H1 (cell line): Measurements from ENCODE around the gene SERPING1. TPM values are rescaled to one million over a fixed set of nuclear protein-coding genes. Genes with fewer than 3 reads are reported as not detected.

Experiments
- CTCF ChIA-PET: fragments of 300-600 bp; sonication (Branson Sonifier 250); formaldehyde crosslinking; loops from one replicate; lab custom pipeline; 2021; ENCODE audit not compliant: partially characterized antibody; lab: Charles Lee
- POLR2A ChIA-PET: fragments of 300-600 bp; sonication (Branson Sonifier 250); formaldehyde crosslinking; loops from one replicate; lab custom pipeline; 2021; ENCODE audit warnings: inconsistent platforms; ENCODE audit not compliant: partially characterized antibody; lab: Charles Lee
- DNase-seq, 2 experiments: peaks; one replicate each; pipeline versions ENCODE4 v3.0.0 to v3.0.0-alpha.2; 2010 to 2022; ENCODE audit warnings: low spot score in 2 of 2, low read depth in 1 of 2, mixed read lengths in 1 of 2
- FAIRE-seq: peaks from 2 replicates; lab custom pipeline; 2011; peaks lifted over from hg19 to GRCh38; lab: Jason Lieb, UNC
- H2AFZ ChIP-seq: 2 replicates; pipeline ENCODE4 v1.8.1; 2012; ENCODE audit warnings: low read length, inconsistent platforms
- H2AK5ac ChIP-seq: 2 replicates; pipeline ENCODE4 v1.6.1; 2013; ENCODE audit warnings: low read depth, low read length
- H2BK120ac ChIP-seq: replicated peaks from 2 replicates; pipeline ENCODE3; 2013; ENCODE audit warnings: low read depth, low read length, inconsistent platforms
- H2BK12ac ChIP-seq: 2 replicates; pipeline ENCODE4 v1.6.1; 2013; ENCODE audit warnings: low read depth, low read length
- H2BK15ac ChIP-seq: 2 replicates; pipeline ENCODE4 v1.6.1; 2013; ENCODE audit warnings: low read length
- H2BK20ac ChIP-seq: 2 replicates; pipeline ENCODE4 v1.6.1; 2013; ENCODE audit warnings: low read length
- H2BK5ac ChIP-seq: 2 replicates; pipeline ENCODE4 v1.6.1; 2013; ENCODE audit warnings: low read depth, low read length
- H3K14ac ChIP-seq: 2 replicates; pipeline ENCODE4 v1.6.1; 2013; ENCODE audit warnings: inconsistent platforms; ENCODE audit not compliant: insufficient read length
- H3K18ac ChIP-seq: 2 replicates; pipeline ENCODE4 v1.6.1; 2013; ENCODE audit warnings: low read length; ENCODE audit errors: extremely low read depth
- H3K23ac ChIP-seq: 2 replicates; pipeline ENCODE4 v1.6.1; 2013; ENCODE audit warnings: inconsistent platforms; ENCODE audit not compliant: insufficient read length
- H3K23me2 ChIP-seq: 2 replicates; pipeline ENCODE4 v1.6.1; 2013; ENCODE audit warnings: low read depth, low read length
- H3K27ac ChIP-seq: 2 replicates; pipeline ENCODE4 v1.6.1; 2011; ENCODE audit warnings: low read depth, low read length, inconsistent platforms
- H3K27me3 ChIP-seq, 4 experiments: replicated peaks in 1 of 4; 1 replicate in 1 of 4; 2 replicates in 3 of 4; pipeline versions ENCODE4 v1.6.1 to v1.8.1; 2011 to 2013; ENCODE audit warnings: low read length in 3 of 4, mild to moderate bottlenecking in 3 of 4, inconsistent platforms in 2 of 4, mixed read lengths in 2 of 4, moderate library complexity in 1 of 4; ENCODE audit not compliant: control insufficient read depth in 3 of 4, insufficient read depth in 3 of 4; ENCODE audit errors: extremely low read depth in 1 of 4
- H3K36me3 ChIP-seq, 4 experiments: 2 replicates each; pipeline versions ENCODE4 v1.6.1 to v1.8.1; 2011 to 2013; ENCODE audit warnings: mild to moderate bottlenecking in 4 of 4, low read length in 3 of 4, moderate library complexity in 2 of 4, control low read depth in 1 of 4, inconsistent platforms in 1 of 4; ENCODE audit not compliant: insufficient read depth in 4 of 4, control insufficient read depth in 2 of 4
- H3K4ac ChIP-seq: replicated peaks from 2 replicates; pipeline ENCODE3; 2013; ENCODE audit warnings: low read length, low read depth, mixed read lengths, inconsistent platforms; ENCODE audit not compliant: insufficient read length
- H3K4me1 ChIP-seq, 4 experiments: replicated peaks in 1 of 4; 1 replicate in 1 of 4; 2 replicates in 3 of 4; pipeline versions ENCODE4 v1.6.1 to v1.8.1; 2011 to 2013; ENCODE audit warnings: low read length in 3 of 4, inconsistent platforms in 2 of 4, mixed read lengths in 1 of 4; ENCODE audit not compliant: insufficient read depth in 4 of 4, control insufficient read depth in 3 of 4
- H3K4me2 ChIP-seq, 2 experiments: 2 replicates each; pipeline versions ENCODE4 v1.6.1 to v1.8.1; 2011 to 2013; ENCODE audit warnings: low read depth in 2 of 2, low read length in 2 of 2, control low read depth in 1 of 2, inconsistent platforms in 1 of 2, mild to moderate bottlenecking in 1 of 2; ENCODE audit not compliant: insufficient read depth in 1 of 2
- H3K4me3 ChIP-seq, 4 experiments: fragments of 200-600, 300-600 bp in 1 of 4; sonication (generic), shearing (Covaris generic), sonication (Bioruptor Twin) in 1 of 4; 2 replicates each; pipeline versions ENCODE4 v1.5.1 to v1.8.1; 2011 to 2016; ENCODE audit warnings: low read length in 4 of 4, low read depth in 3 of 4, control low read depth in 2 of 4, inconsistent platforms in 2 of 4, mild to moderate bottlenecking in 2 of 4, mixed read lengths in 1 of 4, moderate library complexity in 1 of 4; ENCODE audit not compliant: insufficient read depth in 2 of 4; ENCODE audit errors: extremely low read depth in 1 of 4
- H3K56ac ChIP-seq: replicated peaks from 2 replicates; pipeline ENCODE3; 2013; ENCODE audit warnings: low read depth, mild to moderate bottlenecking, mixed read lengths, low read length, inconsistent platforms; ENCODE audit not compliant: insufficient read length
- H3K79me1 ChIP-seq: 2 replicates; pipeline ENCODE4 v1.6.1; 2013; ENCODE audit warnings: low read depth, low read length, control low read depth
- H3K79me2 ChIP-seq, 2 experiments: 2 replicates each; pipeline versions ENCODE4 v1.6.1 to v1.8.1; 2012 to 2013; ENCODE audit warnings: low read length in 2 of 2, mild to moderate bottlenecking in 2 of 2, inconsistent platforms in 1 of 2; ENCODE audit not compliant: insufficient read depth in 2 of 2, control insufficient read depth in 1 of 2
- H3K9ac ChIP-seq, 4 experiments: replicated peaks in 1 of 4; 1 replicate in 1 of 4; 2 replicates in 3 of 4; pipeline versions ENCODE4 v1.6.1 to v1.8.1; 2011 to 2013; ENCODE audit warnings: low read depth in 3 of 4, low read length in 3 of 4, control low read depth in 2 of 4, mild to moderate bottlenecking in 2 of 4, moderate library complexity in 2 of 4, inconsistent platforms in 1 of 4; ENCODE audit errors: extremely low read depth in 1 of 4
- H3K9me3 ChIP-seq, 2 experiments: 2 replicates each; pipeline versions ENCODE4 v1.6.1 to v1.8.1; 2012 to 2013; ENCODE audit warnings: mild to moderate bottlenecking in 2 of 2, moderate library complexity in 2 of 2, control low read depth in 1 of 2, inconsistent platforms in 1 of 2, low read depth in 1 of 2, low read length in 1 of 2, mixed read lengths in 1 of 2; ENCODE audit not compliant: insufficient read depth in 2 of 2
- H4K20me1 ChIP-seq, 2 experiments: replicated peaks in 1 of 2; 2 replicates each; pipeline versions ENCODE3 to v1.8.1; 2011 to 2013; ENCODE audit warnings: inconsistent platforms in 2 of 2, low read length in 2 of 2, mild to moderate bottlenecking in 1 of 2; ENCODE audit not compliant: insufficient read depth in 2 of 2, control insufficient read depth in 1 of 2
- H4K5ac ChIP-seq: 2 replicates; pipeline ENCODE4 v1.6.1; 2013; ENCODE audit warnings: low read length, low read depth, mixed read lengths, inconsistent platforms; ENCODE audit not compliant: insufficient read length
- H4K8ac ChIP-seq: 2 replicates; pipeline ENCODE4 v1.8.0; 2013; ENCODE audit warnings: mild to moderate bottlenecking, moderate library complexity, low read length, inconsistent platforms; ENCODE audit not compliant: insufficient read depth; ENCODE audit errors: extremely low read depth
- H4K91ac ChIP-seq: replicated peaks from 2 replicates; pipeline ENCODE3; 2013; ENCODE audit warnings: low read length, mixed read lengths, inconsistent platforms; ENCODE audit not compliant: insufficient read length
- BACH1 ChIP-seq: IDR thresholded peaks from 2 replicates; pipeline ENCODE4 v1.6.1; 2012; ENCODE audit warnings: low read length, improper control_type of control experiment
- BRCA1 ChIP-seq: IDR thresholded peaks from 2 replicates; pipeline ENCODE4 v1.6.1; 2012; ENCODE audit warnings: low read depth, low read length, improper control_type of control experiment
- CREB1 ChIP-seq: IDR thresholded peaks from 2 replicates; pipeline ENCODE4 v1.6.1; 2012; ENCODE audit warnings: inconsistent platforms
- EP300 ChIP-seq, 2 experiments: IDR thresholded peaks; 1 replicate in 1 of 2; 2 replicates in 1 of 2; pipeline ENCODE4 v1.6.1; 2011 to 2012; ENCODE audit warnings: low read depth in 2 of 2, low read length in 2 of 2, mild to moderate bottlenecking in 2 of 2, borderline replicate concordance in 1 of 2, inconsistent platforms in 1 of 2, moderate library complexity in 1 of 2
- HDAC6 ChIP-seq: IDR thresholded peaks from one replicate; pipeline ENCODE4 v1.7.1; 2012; ENCODE audit warnings: low read depth, mild to moderate bottlenecking, inconsistent platforms, low read length, moderate library complexity
- NRF1 ChIP-seq: IDR thresholded peaks from 2 replicates; pipeline ENCODE4 v1.6.1; 2011; ENCODE audit warnings: mild to moderate bottlenecking, low read depth, low read length, improper control_type of control experiment
- PHF8 ChIP-seq: fragments of 200-600 bp; sonication (generic); conservative IDR thresholded peaks from 2 replicates; pipeline ENCODE4 v1.7.1; 2012; ENCODE audit warnings: low read depth, mild to moderate bottlenecking, inconsistent platforms, low read length, moderate library complexity
- SIN3A ChIP-seq, 2 experiments: IDR thresholded peaks in 1 of 2; conservative IDR thresholded peaks in 1 of 2; 2 replicates each; pipeline ENCODE4 v1.6.1; 2011 to 2012; ENCODE audit warnings: low read length in 2 of 2, improper control_type of control experiment in 1 of 2, low read depth in 1 of 2, mild to moderate bottlenecking in 1 of 2
- SRF ChIP-seq: IDR thresholded peaks from 2 replicates; pipeline ENCODE4 v1.6.1; 2011; ENCODE audit warnings: mild to moderate bottlenecking, low read depth, low read length, moderate library complexity
- TCF12 ChIP-seq: IDR thresholded peaks from 2 replicates; pipeline ENCODE4 v1.6.1; 2011; ENCODE audit warnings: low read depth, mild to moderate bottlenecking, low read length
- WGBS, 2 experiments: shearing (Covaris generic) in 1 of 2; methylation state at CpG; one replicate each; pipeline versions ENCODE4 v1.1.6 to v1.1.7; 2013 to 2015; ENCODE audit warnings: low lambda C conversion rate in 2 of 2, mixed read lengths in 2 of 2, inconsistent platforms in 1 of 2, low coverage in 1 of 2, missing lambda C conversion rate in 1 of 2; ENCODE audit not compliant: insufficient replicate concordance in 2 of 2, insufficient coverage in 1 of 2, insufficient read length in 1 of 2; ENCODE audit errors: extremely low coverage in 1 of 2, missing lambda C conversion rate in 1 of 2; 5-methylcytosine and 5-hydroxymethylcytosine counted together
- polyA plus RNA-seq, 7 experiments: library from polyadenylated mRNA; depleted of rRNA in 3 of 7; stranded (reverse) in 5 of 7; unstranded in 2 of 7; fragments of >200 nt in 5 of 7; fragments of 200-250 nt in 2 of 7; gene quantifications; 1 replicate in 5 of 7; 2 replicates in 1 of 7; 4 replicates in 1 of 7; pipeline versions ENCODE4 v1.2.1 to v1.2.3, GENCODE V29; 2011 to 2013; ENCODE audit warnings: missing spikeins in 2 of 7, mixed read lengths in 2 of 7
- total RNA-seq: library from RNA; stranded (reverse); fragmentation: NEBNext Ultra II Directional; extraction: Animal tissue kit (Norgen Biotek cat#: 25700); gene quantifications from 2 replicates; pipeline ENCODE4 v1.2.1, GENCODE V29; 2021
- TF ChIP-seq, protein P1 (sequence below): IDR thresholded peaks from 2 replicates; pipeline ENCODE4 v1.6.1; 2011; ENCODE audit warnings: low read depth, mild to moderate bottlenecking, low read length; ENCODE audit not compliant: insufficient read depth
- TF ChIP-seq, protein P2 (sequence below): IDR thresholded peaks from 2 replicates; pipeline ENCODE4 v1.6.1; 2012; ENCODE audit warnings: inconsistent platforms

SERPING1 gene
- total and polyA plus RNA-seq, 2 of the 8 experiments (the other 6 are each of a cell fraction or from before 2014, with no cell fraction given), result 50.9 to 54.8 TPM

- Histone ChIP-seq H3K56ac (no peak overlapping the region), H2AK5ac (no peak overlapping the region), H3K4me2 (no peak overlapping the region), H3K4me3 (no peak overlapping the region), H2BK15ac (no peak overlapping the region), H3K4me1 (no peaks in the 10 kb centered on the region), H2BK5ac (no peak overlapping the region), H4K8ac (no peak overlapping the region), H3K27me3 (no peaks in the 10 kb centered on the region), H2BK12ac (no peak overlapping the region), H2BK20ac (no peak overlapping the region), H4K20me1 (no peaks in the 10 kb centered on the region), H3K23ac (no peak overlapping the region), H4K91ac (no peak overlapping the region), H3K36me3 (peaks cover 0 to 18% (median 4%) of the 10 kb centered on the region in 4 experiments; a peak in 3 of 8 replicates), H3K79me2 (no peaks in the 10 kb centered on the region), H3K9ac (no peak overlapping the region), H2AFZ (no peak overlapping the region), H3K18ac (no peak overlapping the region), H2BK120ac (no peak overlapping the region), H3K27ac (no peak overlapping the region), H3K4ac (no peak overlapping the region), H3K14ac (no peak overlapping the region), H3K79me1 (no peaks in the 10 kb centered on the region), H3K23me2 (no peaks in the 10 kb centered on the region; the same call in 1 of the 2 replicates), H4K5ac (no peak overlapping the region), H3K9me3 (peaks cover 5 to 10% of the 10 kb centered on the region in 2 experiments; a peak in 3 of 4 replicates)
- 94% methylated on average over 2 of the region's 2 CpGs; no CpG with 5 or more reads in 1 of the 2 experiments for WGBS, 2 experiments
- CTCF ChIA-PET, result interaction anchor here (1.1 to 12.6 kb wide), 11 partner anchors 9 to 127 kb away, joined by 3 to 129 read pairs (median 5); partner anchors contain the start of gene SERPING1
- DNase-seq (no peak), FAIRE-seq (no peak)
- POLR2A ChIA-PET, result interaction anchor here (1.4 to 51.1 kb wide), 3 partner anchors 13 to 44 kb away, joined by 5 to 1546 read pairs (median 8); partner anchors contain the start of genes CLP1 and YPEL4
- TF ChIP-seq, protein P1, sequence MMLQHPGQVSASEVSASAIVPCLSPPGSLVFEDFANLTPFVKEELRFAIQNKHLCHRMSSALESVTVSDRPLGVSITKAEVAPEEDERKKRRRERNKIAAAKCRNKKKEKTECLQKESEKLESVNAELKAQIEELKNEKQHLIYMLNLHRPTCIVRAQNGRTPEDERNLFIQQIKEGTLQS, result no peak
- TF ChIP-seq BACH1 (no peak), EP300 (IDR thresholded peaks at IDR 0.05; ENCODE audit: borderline replicate concordance in 1 of 2, low read depth in 2 of 2, low read length in 2 of 2) (no peak), SIN3A (conservative IDR thresholded peaks at IDR 0.05 in 1 of 2, IDR thresholded peaks at IDR 0.05 in 1 of 2; ENCODE audit: low read depth in 1 of 2, low read length in 2 of 2) (no peak), SRF (no peak), NRF1 (no peak), BRCA1 (no peak), PHF8 (no peak), CREB1 (no peak), HDAC6 (no peak), TCF12 (no peak)
- TF ChIP-seq, protein P2, sequence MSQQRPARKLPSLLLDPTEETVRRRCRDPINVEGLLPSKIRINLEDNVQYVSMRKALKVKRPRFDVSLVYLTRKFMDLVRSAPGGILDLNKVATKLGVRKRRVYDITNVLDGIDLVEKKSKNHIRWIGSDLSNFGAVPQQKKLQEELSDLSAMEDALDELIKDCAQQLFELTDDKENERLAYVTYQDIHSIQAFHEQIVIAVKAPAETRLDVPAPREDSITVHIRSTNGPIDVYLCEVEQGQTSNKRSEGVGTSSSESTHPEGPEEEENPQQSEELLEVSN, result no peak
Observed at GRCh38 chr11:57618438-57618837, 21.0 kb downstream of the SERPING1 start.
